Nucleus accumbens (tissue), 56 donors: ENCODE results near the gene GLI3.
"Not testable (repeated sequence)": the region's sequence is repeated elsewhere in the genome, so short reads cannot be mapped to it uniquely, and the experiment has no call there.

Experiments
- DNase-seq, 56 donors: peaks; one replicate each; lab custom pipeline; 2025; lab: John Stamatoyannopoulos, UW

GLI3 gene

GRCh38 chr7:42214060-42214679 is 22.8 kb downstream of the GLI3 start:
- no peak for DNase-seq

DNA sequence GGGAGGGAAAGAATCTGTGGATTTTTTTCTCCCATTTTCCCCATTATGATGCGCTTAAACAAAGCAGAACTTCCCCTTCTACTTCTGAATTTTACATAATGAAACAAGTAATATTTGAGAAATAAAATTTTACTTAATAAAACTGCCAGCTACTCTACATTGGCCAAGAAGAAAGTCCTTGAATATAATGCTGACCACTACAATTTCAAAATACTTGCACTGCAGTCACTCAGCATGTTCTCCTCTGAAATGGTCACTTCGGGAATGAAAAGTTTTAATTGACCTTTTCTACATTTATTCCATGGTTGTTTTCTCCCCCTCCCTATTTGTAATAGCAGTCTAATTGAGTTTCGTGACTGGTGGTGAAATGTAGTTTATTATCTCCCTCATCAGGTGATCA is 23.9 kb downstream of the GLI3 start:
- DNase-seq, result no peak

GRCh38 chr7:42212541-42213090 is 24.4 kb downstream of the GLI3 start:
- no peak for DNase-seq

- DNase-seq, result no peak
These were observed 25.1 kb downstream of the GLI3 start for GRCh38 chr7:42211938-42212337.

DNA sequence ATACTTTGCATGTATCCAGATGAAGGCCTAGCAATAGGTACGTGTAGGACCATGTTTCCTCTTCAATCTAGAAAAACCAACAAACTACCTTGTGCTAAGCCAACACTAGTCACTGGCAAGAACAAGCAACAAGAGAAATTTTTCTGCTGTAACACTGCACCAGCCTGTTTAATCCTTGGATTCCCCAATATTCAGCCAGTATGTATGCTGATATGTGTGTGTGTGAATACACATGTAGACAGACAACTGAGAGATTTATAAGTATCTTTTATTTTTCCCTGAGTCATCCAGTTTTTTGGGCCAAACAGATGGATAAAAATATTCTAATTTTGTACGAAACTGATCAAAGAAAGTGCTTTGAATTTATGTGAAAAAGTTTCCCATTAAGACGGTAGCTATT is 26.2 kb downstream of the GLI3 start:
- DNase-seq, result no peak

GRCh38 chr7:42210333-42210732 is 26.7 kb downstream of the GLI3 start:
- DNase-seq, result no peak

- not testable (repeated sequence) for DNase-seq
These were observed 27.9 kb downstream of the GLI3 start for GRCh38 chr7:42209085-42209484.

DNA sequence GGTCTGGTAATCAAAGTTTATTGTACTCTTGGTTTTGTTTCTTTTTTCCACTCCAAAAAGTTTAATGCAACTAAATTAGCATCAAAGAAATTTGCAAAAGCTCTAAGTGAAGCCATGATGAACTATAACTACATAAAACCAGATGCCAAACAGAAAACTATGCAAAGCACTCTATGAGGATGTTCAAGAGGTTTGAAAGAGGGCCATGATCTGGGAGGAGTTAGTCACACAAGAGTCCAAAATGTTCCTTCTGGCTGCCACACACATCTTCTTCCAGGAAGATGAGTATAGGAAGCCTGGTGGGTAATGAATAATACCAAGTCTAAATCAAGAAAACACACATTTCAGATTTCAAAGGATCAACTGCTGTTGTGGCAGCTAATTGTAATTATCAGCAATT is 28.4 kb downstream of the GLI3 start:
- DNase-seq, result no peak

- DNase-seq, result no peak
These were observed 29.6 kb downstream of the GLI3 start for GRCh38 chr7:42207420-42207819.

- DNase-seq, result no peak
These were observed 33.7 kb downstream of the GLI3 start for GRCh38 chr7:42203336-42203735.

DNA sequence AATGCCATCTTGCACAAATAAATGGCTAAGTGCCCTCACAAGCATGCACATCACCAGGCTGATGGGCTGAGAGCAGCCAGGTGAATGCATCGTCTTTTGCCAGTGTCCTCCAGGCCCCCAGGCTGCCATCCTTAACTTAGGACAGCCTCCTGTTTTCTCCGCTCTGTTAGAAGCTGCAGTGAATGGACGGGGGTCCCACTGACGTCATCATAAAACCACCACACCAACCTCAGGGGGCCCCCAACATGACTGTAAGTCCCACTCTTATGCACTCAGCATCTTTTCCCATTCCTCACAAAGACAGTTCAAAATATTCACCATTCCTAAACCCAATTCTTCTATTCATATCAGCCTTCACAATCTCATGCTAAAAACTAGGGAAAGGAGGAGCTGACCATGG is 34.4 kb downstream of the GLI3 start:
- DNase-seq, result no peak

DNA sequence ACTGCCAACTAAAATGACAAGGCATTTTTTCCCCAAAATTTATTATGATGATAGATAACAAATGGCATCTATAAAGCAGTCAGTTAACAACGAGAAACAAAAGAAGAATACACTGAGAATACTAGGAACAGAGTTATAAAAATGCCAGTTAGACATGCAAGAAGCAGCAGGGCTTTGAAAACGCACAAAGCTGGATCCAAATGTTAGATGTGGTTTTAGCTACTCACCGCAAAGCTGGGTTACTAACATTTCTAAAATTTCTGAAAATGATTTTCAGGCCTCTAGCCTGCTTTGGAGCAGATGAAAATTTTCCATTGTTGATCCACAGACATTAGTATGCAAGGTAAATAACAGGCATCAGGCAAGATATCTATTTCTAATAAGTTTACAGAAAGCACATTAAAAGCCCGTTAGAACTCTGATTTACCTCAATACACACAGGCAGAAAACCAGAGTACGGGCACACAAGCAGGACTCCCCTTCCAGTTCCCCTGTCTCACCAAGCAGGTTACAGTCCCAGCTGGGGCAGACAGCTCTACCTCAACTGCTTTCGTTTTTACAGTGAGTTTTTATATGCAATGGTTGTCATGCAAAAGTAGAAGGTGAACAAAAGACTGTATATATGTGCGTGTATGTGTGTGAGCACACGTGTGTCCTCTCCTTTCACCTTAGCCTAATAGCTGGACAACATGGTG is 37.9 kb downstream of the GLI3 start:
- no peak for DNase-seq

DNA sequence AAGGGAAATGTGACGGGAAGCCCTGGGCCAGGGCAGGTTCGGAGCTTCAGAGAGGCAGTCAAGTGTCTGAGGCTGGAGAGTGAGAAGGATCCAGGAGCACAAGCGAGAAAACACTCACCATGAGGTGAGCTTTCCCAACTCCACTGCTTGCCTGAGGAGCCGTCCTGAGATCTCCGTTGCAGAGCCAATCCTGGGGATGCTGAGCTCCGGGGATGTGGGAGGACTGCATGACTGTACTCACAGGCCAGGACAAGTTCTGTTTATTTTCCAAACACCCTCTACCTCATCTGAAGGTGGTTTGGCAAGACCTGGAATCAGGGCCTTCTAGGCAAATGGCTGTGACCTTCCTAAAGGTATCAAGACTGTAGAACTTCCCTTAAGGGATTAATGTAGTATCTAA is 38.7 kb downstream of the GLI3 start:
- no peak for DNase-seq

DNA sequence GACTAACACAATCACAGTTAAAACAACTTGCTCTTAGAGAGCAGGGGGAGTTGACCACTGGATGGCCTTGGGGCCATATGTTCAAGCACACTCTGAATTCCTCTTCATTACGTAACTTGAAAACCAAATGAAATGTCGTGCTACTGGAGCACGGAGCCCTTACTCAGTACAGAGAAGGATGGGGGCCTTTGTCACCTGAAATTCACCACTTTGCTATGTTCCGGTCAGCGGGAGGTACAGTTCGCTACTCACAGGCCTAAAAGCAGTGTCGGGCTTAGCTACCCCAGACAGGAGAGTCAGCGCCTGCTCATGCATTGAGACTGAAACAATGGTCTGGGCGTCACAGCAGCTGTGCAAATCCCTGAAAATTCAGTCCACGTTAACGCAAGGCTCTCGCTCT is 39.6 kb downstream of the GLI3 start:
- DNase-seq, result no peak

DNA sequence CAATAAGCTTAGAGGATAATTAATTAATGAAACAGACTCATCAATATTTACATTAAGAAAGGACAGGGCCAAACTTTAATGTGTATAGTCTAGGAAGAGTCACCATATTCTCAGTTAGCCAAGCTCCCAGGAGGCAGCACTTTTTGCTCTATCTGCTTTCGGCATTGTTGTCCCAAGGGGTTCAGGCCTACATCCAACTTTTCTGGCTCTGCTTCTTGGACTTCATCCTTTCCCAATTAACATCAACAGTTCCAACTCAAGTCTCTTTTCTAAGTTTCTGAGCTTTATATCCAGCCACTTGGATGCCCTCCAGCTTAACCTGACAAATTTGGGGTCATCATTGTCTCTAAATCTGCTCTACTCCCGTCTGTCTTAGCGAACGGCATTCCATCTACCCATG is 42.8 kb downstream of the GLI3 start:
- peak in 3 of 56 donors; percentile 7 to 22 (median 19) for DNase-seq

DNA sequence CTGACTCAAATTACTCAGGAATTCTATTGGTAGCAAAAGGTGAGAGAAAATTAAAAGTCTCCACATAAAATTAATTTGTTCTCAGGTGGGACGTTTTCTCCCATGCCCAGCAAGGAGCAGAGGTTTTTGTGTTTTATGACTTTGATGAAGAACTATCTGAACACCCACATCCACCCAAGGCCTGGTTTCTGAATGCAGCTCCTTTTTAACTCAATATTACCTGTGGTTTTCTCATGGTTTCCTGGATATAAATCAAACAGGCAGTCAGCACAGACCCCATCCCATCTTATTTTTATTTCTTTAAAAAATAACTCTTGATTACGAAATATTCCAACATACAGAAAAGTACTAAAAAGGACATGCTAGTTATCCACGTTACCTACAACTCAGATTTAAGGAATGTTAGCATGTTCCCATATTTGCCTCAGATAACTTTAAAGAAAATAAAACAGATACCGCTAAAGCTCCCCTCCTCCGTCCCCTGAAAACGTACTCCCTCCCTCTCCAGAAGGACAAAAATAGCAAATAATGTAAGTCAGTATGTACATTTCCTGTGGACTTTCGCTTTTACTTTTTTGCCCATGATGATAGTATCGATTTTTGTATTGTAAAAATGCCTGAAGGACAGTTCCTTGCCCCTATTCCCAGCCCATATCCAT is 43.4 kb downstream of the GLI3 start:
- no peak for DNase-seq

- no peak for DNase-seq
These were observed 44.1 kb downstream of the GLI3 start for GRCh38 chr7:42192851-42193461.

DNA sequence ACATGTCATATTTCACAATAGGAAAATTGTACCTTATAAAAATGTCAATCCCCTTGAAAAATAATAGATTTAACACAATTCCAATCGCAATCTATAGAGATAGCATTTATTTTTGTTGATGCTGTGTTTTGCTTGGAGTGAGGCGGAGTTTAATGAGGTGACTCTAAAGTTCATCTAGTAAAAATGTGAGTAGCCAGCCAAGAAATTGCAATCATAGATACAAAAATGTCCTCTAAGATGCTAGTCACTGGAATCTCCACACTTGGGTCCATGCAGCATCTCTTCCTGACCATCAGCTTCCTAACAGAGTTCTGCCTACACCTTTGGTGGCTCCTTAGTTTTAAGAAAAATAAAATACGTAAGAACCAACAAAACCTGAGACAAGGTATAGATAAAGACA is 44.9 kb downstream of the GLI3 start:
- DNase-seq, result no peak

DNA sequence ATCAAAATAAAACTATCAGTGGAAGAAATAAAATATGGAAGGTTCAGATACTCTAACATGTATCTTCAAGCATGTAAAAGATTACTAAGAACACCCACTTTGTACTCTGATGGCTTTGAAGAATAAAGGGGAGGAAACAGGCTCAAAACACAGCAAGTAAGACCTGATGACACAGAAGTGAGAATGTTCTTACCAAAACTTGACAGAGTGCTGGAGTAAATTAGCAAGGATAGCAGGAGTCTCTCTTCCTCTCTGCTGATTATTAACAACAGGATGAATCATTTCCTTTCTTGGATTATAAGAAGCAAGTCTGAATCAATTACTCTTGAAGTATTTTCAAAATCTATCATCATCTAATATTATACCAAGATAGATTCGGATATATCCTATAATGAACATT is 47.5 kb downstream of the GLI3 start:
- DNase-seq, result no peak

DNA sequence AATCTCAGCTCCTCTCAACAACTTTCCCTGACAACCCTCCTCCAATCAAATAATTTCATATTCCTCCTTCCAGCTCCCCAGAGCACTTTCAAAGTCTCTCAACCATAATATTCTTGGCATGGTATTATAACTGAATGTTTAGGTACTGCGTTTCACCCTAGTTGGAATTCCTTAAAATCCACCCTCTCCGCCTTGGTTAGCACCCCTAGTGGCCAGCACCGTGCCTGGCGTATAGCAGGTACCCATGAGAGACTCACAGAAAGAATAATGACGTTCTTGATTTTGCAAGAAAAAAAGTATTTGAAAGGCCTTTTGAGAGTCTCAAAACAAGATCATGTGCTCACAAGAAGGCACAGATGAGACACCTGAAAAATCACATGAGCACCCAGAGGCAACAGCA is 50.9 kb downstream of the GLI3 start:
- no peak for DNase-seq

GRCh38 chr7:42185726-42186125 is 51.3 kb downstream of the GLI3 start:
- DNase-seq, result no peak
